Activated CD4-positive, alpha-beta T cell treated with anti-CD3 and anti-CD28 coated beads, Interleukin-2, amount 50 U/mL, for 48 hours (primary cell): ENCODE measurements around the gene AFF3.

Experiments
- DNase-seq, 2 experiments: peaks; one replicate each; pipeline ENCODE4 v3.0.0-alpha.2; 2020

Gene AFF3

DNA sequence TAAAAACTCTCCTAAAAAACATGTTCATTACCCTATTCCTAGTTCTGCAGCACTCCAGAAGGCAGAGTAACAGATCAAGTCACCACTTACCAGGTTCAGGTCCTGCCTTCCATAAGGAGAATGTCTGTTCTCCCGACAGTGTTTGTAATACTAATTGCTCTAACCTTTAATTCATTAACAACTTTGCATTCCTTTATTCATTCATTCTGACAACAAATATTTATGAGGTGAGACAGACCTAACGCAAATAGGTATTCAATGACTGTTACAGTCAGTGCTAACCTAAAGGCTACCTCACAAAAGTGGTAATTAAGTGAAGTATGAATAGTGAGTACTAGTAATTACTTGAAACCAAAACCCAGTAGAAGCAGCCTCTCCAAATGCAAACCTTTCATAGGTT lies 224.0 kb downstream of the AFF3 start:
- DNase-seq = no peak

DNA sequence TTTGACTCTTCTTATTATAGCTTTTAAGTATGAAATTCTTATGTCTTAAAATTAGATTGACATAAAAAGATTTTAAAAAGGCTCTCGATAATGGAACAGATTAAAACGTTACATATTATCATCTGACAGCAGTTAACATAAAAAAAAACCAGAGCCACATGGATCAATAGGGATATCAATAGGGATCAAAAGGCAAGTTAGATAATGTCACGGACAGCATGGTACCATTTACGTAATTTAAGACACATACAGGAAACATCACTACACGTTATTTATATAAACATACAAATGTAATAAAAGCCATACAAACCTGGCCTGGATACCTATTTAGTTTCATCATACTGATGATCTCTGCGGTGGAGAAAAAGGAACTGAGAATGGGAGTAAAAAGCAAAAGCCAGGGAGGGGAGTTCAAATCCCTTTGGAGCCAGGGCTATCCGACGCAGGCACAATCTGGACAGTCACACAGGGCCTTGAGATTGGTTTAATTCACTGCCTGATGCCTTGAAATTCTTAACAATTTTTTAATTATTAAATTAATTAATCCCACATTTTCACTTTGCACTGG lies 227.2 kb downstream of the AFF3 start:
- no peak for DNase-seq

DNA sequence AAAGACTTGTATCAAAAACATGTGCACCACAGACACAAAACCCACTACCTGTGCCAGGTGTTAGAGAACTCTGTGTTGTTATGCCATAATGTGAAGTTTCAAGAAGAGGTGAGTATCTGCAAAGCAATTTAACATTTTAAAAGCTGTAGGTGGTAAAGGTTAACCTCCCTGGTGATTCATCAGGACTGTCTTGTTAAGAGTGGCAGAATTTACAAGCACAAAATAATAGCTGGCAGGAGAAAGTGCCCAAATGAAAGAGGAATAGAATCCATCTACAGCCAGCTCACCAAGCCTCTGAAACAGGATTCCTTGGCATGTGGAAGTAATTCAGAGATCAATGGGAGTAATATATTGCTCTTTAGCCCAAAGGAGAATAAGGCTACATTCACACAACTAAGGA lies 230.7 kb downstream of the AFF3 start:
- DNase-seq = no peak

DNA sequence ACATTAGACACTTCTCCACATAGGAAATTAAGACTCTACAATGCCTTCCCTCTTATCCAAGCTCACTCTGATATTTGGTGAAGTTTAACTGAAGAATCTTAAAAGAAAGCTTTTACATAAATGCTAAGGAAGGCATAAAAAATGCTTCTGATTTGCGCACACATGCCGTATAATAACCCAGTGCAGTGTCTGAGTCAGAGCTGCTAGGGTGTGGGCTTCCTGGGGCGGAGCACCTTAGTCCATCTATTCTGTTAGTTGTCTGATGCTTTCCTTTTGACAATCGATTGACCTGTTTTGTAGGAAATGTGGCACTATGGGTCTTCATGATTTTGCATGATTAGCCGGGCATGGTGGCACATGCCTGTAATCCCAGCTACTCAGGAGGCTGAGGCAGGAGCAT lies 231.5 kb downstream of the AFF3 start:
- no peak for DNase-seq

DNA sequence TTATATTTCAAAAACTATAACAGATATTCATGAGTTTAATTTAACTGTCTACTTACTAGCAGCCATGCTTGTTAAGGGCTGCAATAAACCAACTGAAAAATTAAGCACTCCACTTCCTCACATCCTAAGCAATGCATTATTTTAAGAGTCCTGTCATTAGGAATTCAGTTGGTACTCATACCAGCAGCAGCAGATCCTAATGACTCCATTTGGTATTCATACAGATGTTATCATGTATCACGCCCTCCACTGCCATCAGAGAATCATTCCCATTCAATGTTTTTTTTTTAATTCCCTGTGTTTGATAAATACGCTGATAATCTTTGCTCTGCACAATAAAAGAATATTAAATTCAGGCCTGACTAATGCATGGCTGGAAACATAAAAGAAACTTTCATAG lies 236.8 kb downstream of the AFF3 start:
- DNase-seq = no peak

DNA sequence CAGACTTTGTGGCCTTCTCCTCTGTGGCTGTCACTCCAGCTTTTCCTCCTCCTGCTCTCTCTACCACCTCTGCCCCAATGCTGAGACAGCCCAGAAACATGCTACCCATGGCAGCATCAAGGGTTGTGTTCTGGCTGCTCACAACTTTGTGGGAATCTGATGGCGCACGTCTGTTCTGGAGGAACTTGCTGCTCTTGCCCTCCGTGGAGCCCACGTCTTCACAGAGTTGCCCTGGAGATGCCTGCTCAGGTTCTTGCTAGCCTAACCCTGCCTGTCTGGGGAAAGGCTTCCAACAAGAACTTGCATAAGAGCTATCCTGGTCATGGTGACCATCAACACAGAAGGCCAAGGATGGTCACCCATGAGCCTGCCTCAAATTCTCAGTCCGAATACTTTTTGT lies 237.4 kb downstream of the AFF3 start:
- DNase-seq = no peak

DNA sequence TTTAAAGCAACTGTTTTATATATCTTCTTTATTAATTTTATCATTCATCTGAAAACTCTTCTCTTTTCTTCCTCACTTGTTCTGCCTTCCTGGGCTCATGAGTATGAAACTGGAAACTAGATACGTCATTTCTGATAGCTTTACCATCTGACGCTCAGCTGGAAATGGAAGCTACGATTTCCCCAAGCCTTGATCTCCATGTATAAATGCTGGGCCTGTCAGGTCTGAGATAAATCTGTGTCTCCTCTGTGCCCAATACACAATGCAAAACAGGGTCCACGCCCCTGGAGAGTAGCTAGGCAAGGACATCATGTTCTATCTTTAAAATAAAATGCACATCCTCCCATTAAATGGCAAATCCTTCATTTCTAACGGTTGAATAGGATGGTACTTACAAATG lies 238.4 kb downstream of the AFF3 start:
- DNase-seq = no peak

DNA sequence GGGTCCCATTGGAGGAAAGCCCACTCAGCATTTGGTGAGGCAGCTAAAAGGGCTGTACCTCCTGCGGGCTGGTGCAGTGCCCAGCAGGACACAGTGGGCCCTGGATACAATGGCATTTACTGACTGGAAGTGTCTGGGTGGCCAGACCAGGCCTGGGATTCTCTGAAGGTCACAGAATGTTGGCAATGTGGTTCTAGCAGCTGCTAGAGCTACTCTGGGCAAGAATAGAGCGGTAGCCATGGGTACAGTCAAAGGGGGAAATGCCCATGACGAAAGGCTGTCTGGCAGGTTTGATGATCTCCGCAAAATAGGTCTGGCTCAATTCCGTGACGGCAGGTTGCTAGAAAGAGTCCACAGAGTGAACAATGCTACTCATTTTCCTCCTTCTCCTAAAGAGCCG lies 241.8 kb downstream of the AFF3 start:
- DNase-seq = no peak

DNA sequence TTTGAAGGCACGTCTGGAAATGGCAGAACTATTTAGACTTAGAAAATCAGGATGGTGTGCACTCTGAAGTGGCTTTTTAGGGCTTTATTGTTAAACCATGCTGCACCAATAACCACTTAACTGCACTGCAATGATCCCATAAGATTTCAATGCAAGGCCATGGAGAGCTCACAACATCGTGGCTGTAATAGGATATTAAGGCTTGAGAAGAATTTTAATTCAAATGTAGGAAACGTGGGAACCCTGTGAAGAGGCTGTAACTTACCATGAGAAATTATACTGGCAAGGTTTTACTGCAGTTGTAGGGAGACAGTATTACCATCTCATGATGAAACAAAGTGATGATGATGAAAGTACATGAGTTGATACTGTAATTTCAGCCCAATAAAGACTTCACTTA lies 242.5 kb downstream of the AFF3 start:
- no peak for DNase-seq

DNA sequence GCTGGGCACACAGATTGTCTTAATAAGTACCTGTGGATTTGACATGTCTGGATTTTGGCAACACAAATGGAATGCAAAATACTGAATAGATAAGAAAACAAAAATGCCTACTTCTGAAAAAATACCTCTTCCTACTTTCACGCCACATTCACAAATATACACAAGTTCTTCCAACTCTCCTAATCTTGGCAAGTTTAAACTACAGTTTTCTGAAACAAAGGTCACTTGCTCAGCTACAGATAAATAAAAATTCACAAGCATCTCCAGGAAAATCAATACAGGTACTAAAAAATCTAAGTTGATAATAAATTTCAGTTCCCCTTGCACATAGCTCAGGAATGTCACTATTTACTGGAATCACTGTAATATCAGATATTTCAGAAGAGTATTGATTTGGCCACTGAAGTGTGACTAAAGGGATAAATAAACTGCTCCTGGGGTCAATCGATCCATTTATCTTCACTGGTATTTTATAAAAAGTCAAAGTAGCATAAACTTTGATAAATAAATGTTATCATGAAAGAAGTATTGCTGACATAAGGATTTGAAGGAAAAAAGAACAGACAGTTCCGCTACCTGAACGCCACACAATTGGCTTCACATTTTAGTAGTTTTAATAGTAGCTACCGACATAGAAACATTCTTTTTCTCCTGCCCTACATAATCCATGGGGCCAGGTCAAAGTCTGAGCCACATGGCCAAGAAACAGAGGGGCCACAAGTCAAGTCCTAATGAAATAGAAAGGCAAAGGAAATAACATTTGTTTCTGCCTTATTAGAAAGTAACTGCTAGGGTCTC lies 243.1 kb downstream of the AFF3 start:
- DNase-seq = no peak

DNA sequence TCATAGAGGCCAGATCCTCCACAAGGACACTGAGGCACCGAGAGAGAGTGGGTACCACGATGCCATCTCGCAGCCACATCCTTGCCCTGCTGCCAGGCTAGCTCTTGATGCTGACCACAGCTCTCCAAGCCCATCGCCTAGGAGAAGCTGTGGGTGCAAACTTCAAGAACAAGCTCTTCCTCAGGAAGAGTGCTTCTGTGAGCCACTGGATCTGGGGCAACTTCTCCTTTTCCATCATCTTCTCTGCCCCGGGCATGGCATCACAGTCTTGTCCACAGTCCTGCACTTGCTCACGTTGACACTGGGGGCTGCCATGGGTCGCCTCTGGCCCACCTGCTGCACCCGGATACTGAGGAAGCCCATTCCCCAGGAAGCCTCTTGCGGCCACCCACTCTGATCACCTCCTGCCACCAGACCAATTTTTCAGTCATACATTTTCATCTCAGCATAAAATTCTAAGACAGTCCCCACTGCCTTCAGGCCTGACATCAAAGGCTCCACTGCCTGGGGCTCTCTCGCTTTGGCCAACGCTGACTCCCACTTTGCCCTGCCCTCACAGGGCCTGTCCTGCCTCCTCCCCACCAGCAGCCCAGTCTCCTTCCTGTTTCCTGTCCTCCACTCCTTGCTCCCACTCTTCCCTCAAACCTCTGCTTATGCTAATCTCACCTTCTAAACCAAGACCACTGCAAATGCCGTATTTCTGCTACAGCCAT lies 243.9 kb downstream of the AFF3 start:
- DNase-seq = no peak

DNA sequence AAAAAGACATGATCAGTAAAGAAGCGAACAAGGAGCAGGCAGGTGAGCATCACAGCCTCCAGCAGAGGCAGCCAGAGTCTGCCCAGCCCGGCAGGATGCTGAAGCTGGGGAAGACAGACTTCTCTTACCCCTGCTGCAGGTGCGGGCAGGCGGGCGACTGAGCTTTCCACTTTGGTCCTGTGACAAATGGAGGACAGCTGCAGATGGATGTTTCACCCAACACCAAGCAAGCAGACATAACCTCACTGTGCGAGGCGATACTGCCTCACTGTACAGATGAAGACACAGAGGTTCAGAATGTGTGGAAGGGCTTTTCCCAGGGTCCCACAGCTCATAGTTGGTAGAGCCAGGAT lies 251.0 kb downstream of the AFF3 start:
- DNase-seq = no peak

DNA sequence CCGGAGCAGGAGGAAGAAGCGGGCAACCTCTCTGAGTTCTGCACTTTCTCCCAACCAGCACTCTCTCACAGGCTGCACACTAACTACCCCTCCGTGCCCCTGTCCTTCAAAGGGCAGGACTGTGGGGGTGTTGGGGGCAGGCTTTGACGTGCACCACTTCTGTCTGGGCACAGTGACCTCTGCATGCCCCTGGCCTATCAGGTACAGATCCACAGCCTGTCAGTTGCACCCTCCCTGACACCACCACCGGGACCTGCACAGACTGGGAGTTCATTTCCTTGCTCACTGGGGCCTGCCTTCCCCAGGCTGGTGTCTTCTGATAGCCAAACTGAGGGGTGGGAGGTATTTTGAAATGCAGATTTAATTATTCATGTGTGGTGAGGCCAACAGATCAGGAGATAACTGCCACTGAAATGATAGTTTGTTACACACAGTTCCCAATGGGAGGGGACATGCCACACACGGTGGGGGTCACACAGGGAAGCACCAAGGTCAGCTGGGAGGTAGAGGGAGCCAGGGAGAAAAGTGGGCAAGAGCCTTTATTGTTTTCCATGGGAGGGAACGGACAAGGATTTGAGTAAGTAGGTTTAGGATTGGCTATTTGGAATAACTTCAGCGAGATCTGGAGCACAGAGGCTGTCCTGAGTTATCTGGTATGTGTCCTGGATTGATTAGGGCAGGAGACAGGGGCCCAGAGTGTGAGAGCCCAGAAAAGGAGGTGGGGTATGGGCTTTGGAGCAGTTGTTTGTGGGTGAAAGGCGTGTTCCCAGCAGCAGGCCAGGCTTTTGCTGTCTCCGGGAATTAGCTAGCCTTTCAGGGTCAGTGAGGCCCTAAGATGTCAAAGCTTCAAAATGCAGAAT lies 251.6 kb downstream of the AFF3 start:
- no peak for DNase-seq

DNA sequence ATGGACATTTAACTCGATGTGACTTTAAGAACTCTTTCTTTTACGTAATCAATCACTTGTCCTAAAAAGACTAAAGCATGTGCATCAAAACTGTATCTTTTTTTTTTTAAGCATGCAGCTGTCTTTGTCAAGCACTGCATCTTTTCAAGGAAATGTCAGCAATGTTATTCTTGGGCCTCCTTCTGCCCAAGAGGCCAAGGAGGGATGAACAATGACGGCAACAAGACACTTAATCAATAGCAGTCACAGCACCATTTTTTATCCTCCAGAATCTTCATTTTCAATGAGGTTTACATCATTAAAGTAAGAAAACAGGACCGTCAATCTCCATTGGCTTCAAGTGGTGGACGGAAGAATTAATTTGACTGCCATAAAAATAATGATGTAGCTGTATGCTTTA lies 253.8 kb downstream of the AFF3 start:
- DNase-seq = no peak

DNA sequence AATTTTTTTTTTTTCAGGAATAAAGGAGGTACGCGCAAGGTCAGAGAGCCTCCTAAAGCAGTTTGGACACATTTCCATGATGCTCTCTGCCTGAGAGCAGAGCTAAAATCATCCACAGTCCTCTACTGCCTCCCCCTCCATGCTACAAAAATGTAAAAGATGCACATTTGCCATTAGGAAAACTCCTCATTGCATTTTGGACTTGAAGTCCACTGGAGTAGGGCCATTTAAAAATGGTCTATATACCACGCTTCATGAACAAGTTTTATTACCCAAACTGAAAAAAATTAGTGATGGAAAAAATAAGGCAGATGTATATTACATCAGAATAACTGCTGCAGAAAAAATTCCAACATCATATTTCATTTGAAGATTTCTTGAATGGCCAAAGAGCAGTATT lies 256.0 kb downstream of the AFF3 start:
- DNase-seq = no peak

DNA sequence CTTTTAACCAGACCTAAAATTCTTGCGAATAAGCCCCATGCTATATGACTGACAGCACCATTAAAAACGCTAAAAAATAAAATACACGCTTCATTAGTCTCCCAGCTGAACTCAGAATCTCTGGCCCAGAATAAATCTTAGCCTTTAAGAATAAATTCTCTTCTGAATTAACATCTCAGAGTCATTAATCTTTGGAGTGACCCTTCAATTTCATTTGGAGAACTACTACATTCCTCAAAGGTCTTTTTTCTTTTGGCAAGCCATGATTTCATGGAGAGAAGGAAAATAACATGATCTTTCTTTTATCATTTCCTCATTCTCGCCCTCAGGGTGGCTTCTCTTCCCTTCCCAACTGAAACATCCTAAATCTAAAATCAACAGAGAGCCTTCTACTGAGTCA lies 259.0 kb downstream of the AFF3 start:
- no peak for DNase-seq

DNA sequence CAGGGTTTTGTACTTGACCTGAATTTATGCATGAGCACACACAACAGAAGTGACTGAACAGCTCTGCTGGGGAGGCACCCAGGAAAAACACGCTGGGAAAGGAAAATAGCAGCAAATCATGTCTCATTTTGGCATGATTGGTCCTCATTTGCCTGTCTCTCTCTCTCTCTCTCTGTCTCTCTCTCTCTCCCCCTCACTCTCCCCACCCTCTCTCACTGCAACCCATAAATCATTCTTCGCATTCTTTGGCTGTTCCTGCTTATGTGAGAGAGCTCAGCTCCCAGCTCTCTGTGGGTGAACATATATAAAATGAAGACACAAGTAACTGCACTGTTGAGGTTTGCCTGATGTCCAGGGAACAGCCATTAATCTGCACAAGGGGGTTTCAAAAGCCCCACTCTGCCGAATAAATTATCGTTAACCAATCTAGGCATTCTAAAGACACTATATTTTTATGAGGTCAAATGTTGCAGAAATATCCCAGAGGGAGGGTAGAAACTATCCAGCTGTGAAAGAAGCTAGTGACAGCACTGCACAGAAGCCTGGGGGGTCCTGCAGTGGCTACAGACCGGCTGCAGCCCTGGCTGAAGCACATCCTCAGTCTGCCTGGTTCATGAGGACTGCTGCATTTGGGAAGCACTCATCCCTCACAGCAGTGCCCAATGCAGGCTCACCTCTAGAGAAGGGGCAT lies 260.3 kb downstream of the AFF3 start:
- no peak for DNase-seq

DNA sequence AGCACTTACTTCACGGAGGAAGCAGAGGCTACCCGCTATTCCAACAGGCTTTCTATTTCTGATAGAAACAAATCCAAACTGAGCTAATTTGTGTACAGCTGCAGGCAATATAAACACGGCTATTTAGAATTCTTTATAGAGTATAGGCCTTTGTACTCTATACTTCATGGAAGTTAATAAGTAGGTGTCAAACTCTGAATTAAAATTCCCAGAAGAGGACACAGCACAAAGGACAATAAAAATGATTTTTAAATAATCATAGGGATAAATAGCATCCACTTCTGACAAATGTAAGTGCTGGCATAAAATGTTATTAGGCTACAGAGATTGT lies 261.5 kb downstream of the AFF3 start:
- no peak for DNase-seq

DNA sequence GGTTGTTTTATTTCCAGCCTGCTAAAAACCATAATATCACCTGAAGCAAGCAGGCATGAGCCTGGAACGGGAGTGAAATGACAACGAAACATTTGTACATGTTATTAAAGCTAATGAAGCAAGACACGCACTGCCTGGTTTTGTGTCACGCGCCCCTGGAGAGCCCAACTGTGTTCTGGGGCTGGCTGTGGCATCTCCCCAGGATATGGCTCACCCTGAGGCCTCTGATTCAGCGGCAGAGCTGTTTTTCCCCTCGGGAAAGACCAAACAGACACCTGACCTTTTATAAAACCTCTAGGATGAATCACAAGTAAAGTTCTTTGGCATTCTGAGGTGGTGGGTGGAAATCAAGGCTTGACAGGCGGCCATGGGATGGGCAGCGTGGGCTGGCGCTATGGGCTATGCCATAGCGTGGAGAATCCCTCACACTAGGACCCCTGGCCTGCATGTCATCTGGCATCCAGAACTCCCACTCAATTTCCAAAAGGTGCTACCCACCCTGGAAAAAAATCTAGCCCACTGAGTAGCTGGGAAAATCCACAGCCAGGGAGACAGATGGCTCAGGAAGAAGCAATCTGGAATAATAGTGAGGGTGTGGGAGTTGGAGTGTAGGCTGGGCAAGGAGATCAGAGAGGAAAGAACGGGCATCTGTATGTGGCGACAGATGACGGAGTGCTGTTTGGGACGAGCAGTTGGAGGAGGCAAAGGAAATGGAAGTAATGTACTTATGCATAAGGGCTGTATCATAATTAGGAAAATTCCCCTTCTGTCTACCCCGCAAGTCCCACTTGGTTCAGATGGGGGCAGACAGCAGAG lies 262.0 kb downstream of the AFF3 start:
- DNase-seq = no peak

DNA sequence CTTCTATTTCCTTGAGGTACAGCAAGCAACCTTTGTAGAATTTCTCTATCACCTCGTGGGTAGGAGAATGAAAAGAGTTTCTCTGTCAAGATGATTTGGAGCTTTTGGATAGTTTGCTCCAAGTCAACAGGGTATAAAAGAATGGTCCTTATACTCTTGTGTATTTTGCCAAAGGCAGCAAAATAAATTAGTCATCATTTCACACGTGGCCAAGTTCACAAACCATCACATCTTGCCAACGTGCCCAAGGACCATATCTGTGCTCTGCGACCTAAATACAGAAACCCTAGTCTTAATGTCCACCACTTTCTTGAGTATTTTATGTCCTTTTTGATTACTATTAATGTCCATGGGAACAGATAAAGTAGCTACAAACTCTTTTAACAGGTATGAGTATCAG lies 262.9 kb downstream of the AFF3 start:
- no peak for DNase-seq

DNA sequence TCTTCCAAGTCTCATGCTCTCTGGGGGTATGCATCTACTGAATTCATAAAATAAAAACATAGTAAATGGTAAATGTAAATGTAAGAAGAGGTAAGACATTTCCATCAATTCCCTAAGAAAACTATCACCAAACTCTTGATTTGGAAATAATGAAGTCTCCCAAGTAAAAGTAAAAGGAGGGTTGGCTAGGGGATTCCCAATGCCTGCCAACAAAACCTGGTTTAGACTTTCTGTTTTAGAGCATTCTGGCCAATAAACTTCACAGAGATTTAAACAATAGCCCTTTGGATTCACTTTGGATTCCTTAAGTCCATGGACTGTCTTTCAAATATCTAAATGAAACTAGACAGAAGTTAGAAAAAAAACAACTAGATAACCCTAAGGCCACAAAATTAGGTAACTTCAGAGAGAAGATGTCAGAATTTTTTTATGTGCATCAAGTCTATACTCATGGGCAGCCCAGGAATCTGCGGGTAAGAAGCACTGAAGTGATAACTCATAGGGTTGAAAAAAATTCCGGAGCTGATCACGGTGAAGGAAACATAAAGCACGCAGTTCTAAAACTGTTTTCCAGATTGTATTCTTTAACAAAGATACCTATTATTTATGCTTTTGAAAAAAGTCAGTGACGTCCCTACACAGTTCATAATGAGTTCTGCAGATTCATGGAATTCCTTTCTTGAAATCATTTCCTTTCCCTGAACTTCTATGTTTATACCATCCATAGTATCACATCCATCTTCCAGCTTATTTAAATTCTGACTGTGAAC lies 263.6 kb downstream of the AFF3 start:
- DNase-seq = no peak
